Neuronal stem cell (in vitro differentiated cells): Measurements from ENCODE around the gene CEP112.
"Not testable (repeated sequence)": the region's sequence is repeated elsewhere in the genome, so short reads cannot be mapped to it uniquely, and the experiment has no call there.

Source experiments
- DNase-seq: peaks from one replicate; pipeline ENCODE4 v3.0.0-alpha.2; 2013; ENCODE audit warnings: low spot score
- H2AFZ ChIP-seq: one replicate; pipeline ENCODE4 v1.6.1; 2013; ENCODE audit warnings: mild to moderate bottlenecking, low read length, inconsistent platforms
- H2AK5ac ChIP-seq: 2 replicates; pipeline ENCODE4 v1.6.1; 2013; ENCODE audit warnings: low read depth, mild to moderate bottlenecking, inconsistent platforms, low read length, moderate library complexity, mixed read lengths
- H2BK120ac ChIP-seq: 2 replicates; pipeline ENCODE4 v1.6.1; 2013; ENCODE audit warnings: low read depth, mild to moderate bottlenecking, inconsistent platforms, low read length, moderate library complexity, mixed read lengths
- H2BK12ac ChIP-seq: one replicate; pipeline ENCODE4 v1.6.1; 2013; ENCODE audit warnings: low read length, inconsistent platforms
- H2BK15ac ChIP-seq: 2 replicates; pipeline ENCODE4 v1.6.1; 2013; ENCODE audit warnings: mild to moderate bottlenecking, low read length, inconsistent platforms, mixed read lengths
- H2BK5ac ChIP-seq: one replicate; pipeline ENCODE4 v1.6.1; 2013; ENCODE audit warnings: inconsistent platforms, mild to moderate bottlenecking, low read length, moderate library complexity
- H3K14ac ChIP-seq: one replicate; pipeline ENCODE4 v1.6.1; 2013; ENCODE audit warnings: low read length, inconsistent platforms
- H3K18ac ChIP-seq: 2 replicates; pipeline ENCODE4 v1.6.1; 2013; ENCODE audit warnings: low read length, inconsistent platforms
- H3K23ac ChIP-seq: 2 replicates; pipeline ENCODE4 v1.6.1; 2013; ENCODE audit warnings: low read depth, mild to moderate bottlenecking, mixed read lengths, low read length, inconsistent platforms; ENCODE audit not compliant: poor library complexity
- H3K27ac ChIP-seq: replicated peaks from 3 replicates; pipeline ENCODE4 v1.5.1; 2013; ENCODE audit warnings: low read length, inconsistent platforms
- H3K27me3 ChIP-seq, 3 experiments: 2 replicates each; pipeline ENCODE4 v1.6.1; 2013; ENCODE audit warnings: low read length in 3 of 3, mild to moderate bottlenecking in 2 of 3, inconsistent platforms in 1 of 3, low read depth in 1 of 3, mixed read lengths in 1 of 3, moderate library complexity in 1 of 3; ENCODE audit not compliant: control insufficient read depth in 3 of 3, insufficient read depth in 3 of 3
- H3K36me3 ChIP-seq, 2 donors: replicated peaks in 1 of 2; 2 replicates each; pipeline ENCODE4 v1.6.1; 2013; ENCODE audit warnings: low read length in 2 of 2; ENCODE audit not compliant: control insufficient read depth in 2 of 2, insufficient read depth in 2 of 2
- H3K4ac ChIP-seq: 2 replicates; pipeline ENCODE4 v1.6.1; 2013; ENCODE audit warnings: inconsistent platforms, mild to moderate bottlenecking, low read length, moderate library complexity
- H3K4me1 ChIP-seq, 2 donors: 1 replicate in 1 of 2; 2 replicates in 1 of 2; pipeline ENCODE4 v1.6.1; 2013; ENCODE audit warnings: low read length in 2 of 2, low read depth in 1 of 2; ENCODE audit not compliant: control insufficient read depth in 2 of 2, insufficient read depth in 1 of 2
- H3K4me2 ChIP-seq: one replicate; pipeline ENCODE4 v1.6.1; 2013; ENCODE audit warnings: mild to moderate bottlenecking, low read length, inconsistent platforms; ENCODE audit not compliant: insufficient read depth, poor library complexity, severe bottlenecking
- H3K4me3 ChIP-seq, 2 donors: 2 replicates each; pipeline ENCODE4 v1.5.1; 2013; ENCODE audit warnings: low read length in 2 of 2, mild to moderate bottlenecking in 2 of 2, inconsistent platforms in 1 of 2, moderate library complexity in 1 of 2
- H3K79me1 ChIP-seq: one replicate; pipeline ENCODE4 v1.6.1; 2013; ENCODE audit warnings: low read depth, mild to moderate bottlenecking, inconsistent platforms, low read length, moderate library complexity
- H3K9ac ChIP-seq: one replicate; pipeline ENCODE4 v1.6.1; 2013; ENCODE audit warnings: mild to moderate bottlenecking, low read depth, low read length, inconsistent platforms; ENCODE audit not compliant: poor library complexity
- H3K9me3 ChIP-seq, 2 donors: replicated peaks in 1 of 2; 2 replicates each; pipeline versions ENCODE3 to v1.6.1; 2013; ENCODE audit warnings: low read length in 2 of 2, mild to moderate bottlenecking in 2 of 2, inconsistent platforms in 1 of 2, low read depth in 1 of 2, mixed read lengths in 1 of 2, moderate library complexity in 1 of 2; ENCODE audit not compliant: control insufficient read depth in 2 of 2, insufficient read depth in 1 of 2
- H4K8ac ChIP-seq: one replicate; pipeline ENCODE4 v1.6.1; 2013; ENCODE audit warnings: low read depth, mild to moderate bottlenecking, inconsistent platforms, low read length, moderate library complexity
- H4K91ac ChIP-seq: one replicate; pipeline ENCODE4 v1.6.1; 2013; ENCODE audit warnings: low read length, low read depth, mild to moderate bottlenecking, inconsistent platforms; ENCODE audit not compliant: poor library complexity
- WGBS, 2 donors: extraction: QIAGEN DNeasy Blood & Tissue Kit; methylation state at CpG; one replicate each; pipeline ENCODE4 v1.1.7; 2013; ENCODE audit warnings: missing lambda C conversion rate in 2 of 2, mixed read lengths in 1 of 2; ENCODE audit not compliant: insufficient read length in 2 of 2, insufficient replicate concordance in 1 of 2; ENCODE audit errors: extremely low coverage in 2 of 2; 5-methylcytosine and 5-hydroxymethylcytosine counted together

CEP112 gene

GRCh38 chr17:65737451-65737850, 454.5 kb downstream of the CEP112 start:
- H3K9me3 ChIP-seq: peaks cover 0 to 5% of the 10 kb centered on the region in 2 donors
- no peak overlapping the region for H3K14ac ChIP-seq
- WGBS, 2 donors: no CpG with 5 or more reads among the region's 4 CpGs
- no peak overlapping the region for H3K9ac ChIP-seq
- no peaks in the 10 kb centered on the region for H3K79me1 ChIP-seq
- peaks cover under 1 to 2% of the 10 kb centered on the region in 2 donors for H3K4me1 ChIP-seq
- H4K8ac ChIP-seq: no peak overlapping the region
- no peak overlapping the region for H2BK120ac ChIP-seq
- no peak overlapping the region for H3K4me2 ChIP-seq
- no peak for DNase-seq
- H2BK15ac ChIP-seq: no peak overlapping the region
- no peak overlapping the region for H3K27ac ChIP-seq
- H2BK5ac ChIP-seq: no peak overlapping the region
- H4K91ac ChIP-seq: no peak overlapping the region
- H3K27me3 ChIP-seq: no peaks in the 10 kb centered on the region
- no peak overlapping the region for H2BK12ac ChIP-seq
- H3K4me3 ChIP-seq: no peak overlapping the region
- no peak overlapping the region for H2AK5ac ChIP-seq
- no peak overlapping the region for H3K23ac ChIP-seq
- H3K36me3 ChIP-seq: no peaks in the 10 kb centered on the region
- no peak overlapping the region for H3K18ac ChIP-seq
- no peak overlapping the region for H2AFZ ChIP-seq
- H3K4ac ChIP-seq: no peak overlapping the region

- Histone ChIP-seq H3K9me3 (peaks cover 0 to 12% of the 10 kb centered on the region in 2 donors), H3K14ac (no peak overlapping the region), H3K79me1 (no peaks in the 10 kb centered on the region), H3K9ac (no peak overlapping the region), H3K23ac (no peak overlapping the region), H3K4me3 (no peak overlapping the region), H3K4me1 (no peaks in the 10 kb centered on the region), H3K27me3 (no peaks in the 10 kb centered on the region), H2AFZ (no peak overlapping the region), H3K4me2 (no peak overlapping the region), H2AK5ac (no peak overlapping the region), H3K36me3 (no peaks in the 10 kb centered on the region), H4K91ac (no peak overlapping the region), H2BK5ac (no peak overlapping the region), H2BK12ac (no peak overlapping the region), H2BK120ac (no peak overlapping the region), H3K4ac (no peak overlapping the region), H3K27ac (no peak overlapping the region), H2BK15ac (no peak overlapping the region), H3K18ac (no peak overlapping the region), H4K8ac (no peak overlapping the region)
- no CpG with 5 or more reads among the region's 3 CpGs for WGBS, 2 donors
- no peak for DNase-seq
Measured at GRCh38 chr17:65733314-65733713, 458.6 kb downstream of the CEP112 start.

GRCh38 chr17:65732667-65733066, 459.3 kb downstream of the CEP112 start:
- not testable (repeated sequence) for H3K23ac ChIP-seq, H2AK5ac ChIP-seq, H3K18ac ChIP-seq, H3K27me3 ChIP-seq, H3K36me3 ChIP-seq, H2BK12ac ChIP-seq, H4K91ac ChIP-seq, H3K4me2 ChIP-seq, H2BK120ac ChIP-seq, H2BK15ac ChIP-seq, H3K4me3 ChIP-seq, H3K14ac ChIP-seq, H3K9ac ChIP-seq, H3K79me1 ChIP-seq, H3K4ac ChIP-seq, H2BK5ac ChIP-seq, H3K4me1 ChIP-seq, H3K27ac ChIP-seq, H4K8ac ChIP-seq, H2AFZ ChIP-seq, DNase-seq
- H3K9me3 ChIP-seq: peaks cover 0 to 12% of the 10 kb centered on the region in 2 donors
- WGBS, 2 donors: no CpG with 5 or more reads among the region's 2 CpGs

GRCh38 chr17:65730711-65731169, 461.2 kb downstream of the CEP112 start:
- H2BK12ac ChIP-seq: no peak overlapping the region
- H3K23ac ChIP-seq: no peak overlapping the region
- no peak overlapping the region for H3K4me3 ChIP-seq
- H4K91ac ChIP-seq: no peak overlapping the region
- no peak overlapping the region for H2BK5ac ChIP-seq
- H3K27me3 ChIP-seq: no peaks in the 10 kb centered on the region
- no peak overlapping the region for H3K4me2 ChIP-seq
- no peak overlapping the region for H2AFZ ChIP-seq
- no peaks in the 10 kb centered on the region for H3K4me1 ChIP-seq
- H3K18ac ChIP-seq: no peak overlapping the region
- H3K9ac ChIP-seq: no peak overlapping the region
- no peak overlapping the region for H4K8ac ChIP-seq
- H3K36me3 ChIP-seq: no peaks in the 10 kb centered on the region
- no peak overlapping the region for H3K27ac ChIP-seq
- no CpG with 5 or more reads among the region's 3 CpGs for WGBS, 2 donors
- H2BK120ac ChIP-seq: no peak overlapping the region
- peaks cover 0 to 12% of the 10 kb centered on the region in 2 donors for H3K9me3 ChIP-seq
- H3K79me1 ChIP-seq: no peaks in the 10 kb centered on the region
- no peak overlapping the region for H3K4ac ChIP-seq
- no peak for DNase-seq
- no peak overlapping the region for H3K14ac ChIP-seq
- no peak overlapping the region for H2AK5ac ChIP-seq
- no peak overlapping the region for H2BK15ac ChIP-seq
